HepG2 (cell line): Measurements from ENCODE around the gene RTN1. TPM values are rescaled to one million over a fixed set of nuclear protein-coding genes. Genes with fewer than 3 reads are reported as not detected.

Experiments
- ATAC-seq: fragments of 200-7000 bp; cut with Tn5 transposase; 3 replicates; pipeline ENCODE4 v1.9.1; 2020; ENCODE audit warnings: mild to moderate bottlenecking, moderate library complexity
- BruUV-seq: library from RNA; stranded (reverse); fragments of 400-500 nt; replicated peaks from 2 replicates; lab custom pipeline; 2021; lab: Mats Ljungman, UMichigan
- CTCF ChIA-PET: fragments of 300-600 bp; formaldehyde crosslinking; extraction: SDS; loops from one replicate; lab custom pipeline; 2021; ENCODE audit warnings: low total read pairs, inconsistent platforms, low intra/inter-chr PET ratio; lab: Yijun Ruan, JAX
- POLR2A ChIA-PET: fragments of 350-600 bp; sonication (Branson Sonifier 250); formaldehyde crosslinking; loops from one replicate; lab custom pipeline; 2020; ENCODE audit warnings: antibody characterized with exemption, inconsistent platforms; lab: Yijun Ruan, JAX
- DNase-seq: peaks from one replicate; pipeline ENCODE4 v3.0.0-alpha.2; 2015; ENCODE audit warnings: low spot score
- FAIRE-seq: peaks from 3 replicates; lab custom pipeline; 2011; peaks lifted over from hg19 to GRCh38; lab: Jason Lieb, UNC
- H2AFZ ChIP-seq: one replicate; pipeline ENCODE4 v1.6.1; 2011; ENCODE audit warnings: low read length, inconsistent platforms
- H3K27ac ChIP-seq: fragments of 300-600 bp; 3 replicates; pipeline ENCODE4 v1.8.0; 2011; ENCODE audit warnings: mixed run types, mild to moderate bottlenecking, mixed read lengths, low read length, inconsistent platforms; ENCODE audit not compliant: insufficient read depth; ENCODE audit errors: extremely low read length
- H3K27me3 ChIP-seq, 2 experiments: fragments of 200-600 bp in 1 of 2; 2 replicates in 1 of 2; 3 replicates in 1 of 2; pipeline versions ENCODE4 v1.6.0 to v1.8.0; 2011; ENCODE audit warnings: low read length in 2 of 2, mild to moderate bottlenecking in 2 of 2, moderate library complexity in 2 of 2, inconsistent platforms in 1 of 2; ENCODE audit not compliant: insufficient read depth in 2 of 2, control insufficient read depth in 1 of 2
- H3K36me3 ChIP-seq, 2 experiments: fragments of 200-600 bp in 1 of 2; replicated peaks in 1 of 2; 2 replicates in 1 of 2; 3 replicates in 1 of 2; pipeline versions ENCODE4 v1.5.1 to v1.8.0; 2011; ENCODE audit warnings: low read length in 2 of 2, inconsistent platforms in 1 of 2; ENCODE audit not compliant: insufficient read depth in 2 of 2, control insufficient read depth in 1 of 2
- H3K4me1 ChIP-seq: 2 replicates; pipeline ENCODE4 v1.5.1; 2012; ENCODE audit warnings: low read length, inconsistent platforms; ENCODE audit not compliant: insufficient read depth
- H3K4me2 ChIP-seq: 2 replicates; pipeline ENCODE4 v1.6.0; 2011; ENCODE audit warnings: low read depth, low read length, inconsistent platforms
- H3K4me3 ChIP-seq, 3 experiments: fragments of 200-600 bp in 1 of 3; sonication (generic), shearing (Covaris generic) in 1 of 3; replicated peaks in 1 of 3; 2 replicates each; pipeline ENCODE4 v1.5.1; 2011 to 2016; ENCODE audit warnings: low read length in 3 of 3, inconsistent platforms in 2 of 3, low read depth in 2 of 3, mild to moderate bottlenecking in 2 of 3, control low read depth in 1 of 3, mixed read lengths in 1 of 3; ENCODE audit not compliant: insufficient read depth in 1 of 3
- H3K79me2 ChIP-seq: one replicate; pipeline ENCODE4 v1.6.1; 2011; ENCODE audit warnings: low read length, inconsistent platforms; ENCODE audit not compliant: insufficient read depth
- H3K9ac ChIP-seq: 2 replicates; pipeline ENCODE4 v1.6.0; 2011; ENCODE audit warnings: mild to moderate bottlenecking, low read depth, low read length, inconsistent platforms; ENCODE audit not compliant: insufficient read depth
- H3K9me3 ChIP-seq: 2 replicates; pipeline ENCODE4 v1.5.1; 2012; ENCODE audit warnings: mild to moderate bottlenecking, low read length
- H4K20me1 ChIP-seq: 2 replicates; pipeline ENCODE4 v1.6.0; 2011; ENCODE audit warnings: inconsistent platforms, mild to moderate bottlenecking, low read length, moderate library complexity; ENCODE audit not compliant: insufficient read depth
- AHR ChIP-seq: IDR thresholded peaks from 2 replicates; pipeline ENCODE4 v1.6.1; 2018; ENCODE audit warnings: missing genetic modification reagents, missing compliant biosample characterization
- ELF1 ChIP-seq: sonication (generic); formaldehyde crosslinking; IDR thresholded peaks from 2 replicates; pipeline ENCODE4 v1.4.0; 2020; ENCODE audit warnings: missing genetic modification reagents
- NCOR1 ChIP-seq: fragments of 200-600 bp; sonication (generic); IDR thresholded peaks from 2 replicates; pipeline ENCODE4 v1.7.0; 2017; ENCODE audit warnings: antibody characterized with exemption, low read length, borderline replicate concordance
- PTBP1 ChIP-seq: fragments of 200-400 bp; formaldehyde crosslinking; IDR thresholded peaks from 2 replicates; pipeline ENCODE4 v1.6.1; 2018; ENCODE audit warnings: low read length, low read depth; ENCODE audit not compliant: poor library complexity, severe bottlenecking
- ZGPAT ChIP-seq: IDR thresholded peaks from 2 replicates; pipeline ENCODE4 v1.6.1; 2016; ENCODE audit warnings: mild to moderate bottlenecking
- ZNF557 ChIP-seq: sonication (generic); formaldehyde crosslinking; IDR thresholded peaks from 2 replicates; pipeline ENCODE4 v1.4.0; 2020; ENCODE audit warnings: missing genetic modification reagents
- WGBS: methylation state at CpG from one replicate; pipeline ENCODE4 v1.1.6; 2017; ENCODE audit warnings: low lambda C conversion rate; 5-methylcytosine and 5-hydroxymethylcytosine counted together
- in situ Hi-C: cut with HindIII; loops from 2 replicates; pipeline ENCODE4 v1.10.0; 2017; ENCODE audit warnings: low pct_unique_long_range_greater_than_20kb; ENCODE audit not compliant: extremely low pct_ligation_motif_present
- intact Hi-C: fragments of 100-400 bp; cut with micrococcal nuclease; formaldehyde crosslinking; loops from one replicate; pipeline ENCODE4 v1.10.0; 2022; ENCODE audit not compliant: unreplicated experiment
- polyA plus RNA-seq, 8 experiments: library from polyadenylated mRNA; depleted of rRNA in 3 of 8; stranded (reverse) in 7 of 8; unstranded in 1 of 8; fragments of >200 nt; fragmentation: Illumina TruSeq in 4 of 8; extraction: Trizol in 4 of 8; gene quantifications; 2 replicates each; pipeline versions ENCODE4 v1.2.1 to v1.2.3, GENCODE V29; 2011 to 2016; ENCODE audit warnings: low read depth in 4 of 8, missing spikeins in 1 of 8, mixed read lengths in 1 of 8; ENCODE audit not compliant: insufficient read depth in 1 of 8
- total RNA-seq, 5 experiments: library from RNA; depleted of rRNA; stranded (reverse); fragments of >200 nt; fragmentation: Illumina TruSeq; extraction: Trizol; gene quantifications; 2 replicates each; pipeline ENCODE4 v1.2.3, GENCODE V29; 2016; ENCODE audit warnings: low read depth in 1 of 5
- TF ChIP-seq, protein P1 (sequence below): sonication (generic); formaldehyde crosslinking; IDR thresholded peaks from 2 replicates; pipeline ENCODE4 v1.4.0; 2020; ENCODE audit warnings: missing genetic modification reagents, mild to moderate bottlenecking, borderline replicate concordance
- TF ChIP-seq, protein P2 (sequence below): sonication (generic); formaldehyde crosslinking; IDR thresholded peaks from 2 replicates; pipeline ENCODE4 v1.5.1; 2020; ENCODE audit warnings: missing genetic modification reagents, mild to moderate bottlenecking, borderline replicate concordance

The RTN1 gene
- total and polyA plus RNA-seq, 2 of the 13 experiments (the other 11 are each of a cell fraction or from before 2014, with no cell fraction given): 0.04 to 0.18 TPM

GRCh38 chr14:59845245-59845644, 25.3 kb downstream of the RTN1 start:
- H3K27ac ChIP-seq: no peak overlapping the region
- H3K4me3 ChIP-seq: no peak overlapping the region
- WGBS: 32% methylated on average over 3 of the region's 3 CpGs
- intact Hi-C loops: no loop called here
- H3K27me3 ChIP-seq: no peaks in the 10 kb centered on the region
- in situ Hi-C loops: no loop called here
- no peaks in the 10 kb centered on the region for H3K9me3 ChIP-seq
- no TSS peak for BruUV-seq
- H3K9ac ChIP-seq: no peak overlapping the region
- H4K20me1 ChIP-seq: no peaks in the 10 kb centered on the region
- DNase-seq (no peak), ATAC-seq (no peak), FAIRE-seq (no peak)
- no peaks in the 10 kb centered on the region for H3K79me2 ChIP-seq
- ChIA-PET CTCF (no interaction called here), POLR2A (no interaction called here)
- no peaks in the 10 kb centered on the region for H3K36me3 ChIP-seq
- H2AFZ ChIP-seq: no peak overlapping the region
- H3K4me2 ChIP-seq: no peak overlapping the region
- TF ChIP-seq NCOR1 (no peak), AHR (CRISPR knock-in tag) (no peak), ZGPAT (CRISPR knock-in tag) (no peak), ELF1 (no peak), ZNF557 (CRISPR knock-in tag) (no peak), PTBP1 (no peak)
- TF ChIP-seq, protein P1, sequence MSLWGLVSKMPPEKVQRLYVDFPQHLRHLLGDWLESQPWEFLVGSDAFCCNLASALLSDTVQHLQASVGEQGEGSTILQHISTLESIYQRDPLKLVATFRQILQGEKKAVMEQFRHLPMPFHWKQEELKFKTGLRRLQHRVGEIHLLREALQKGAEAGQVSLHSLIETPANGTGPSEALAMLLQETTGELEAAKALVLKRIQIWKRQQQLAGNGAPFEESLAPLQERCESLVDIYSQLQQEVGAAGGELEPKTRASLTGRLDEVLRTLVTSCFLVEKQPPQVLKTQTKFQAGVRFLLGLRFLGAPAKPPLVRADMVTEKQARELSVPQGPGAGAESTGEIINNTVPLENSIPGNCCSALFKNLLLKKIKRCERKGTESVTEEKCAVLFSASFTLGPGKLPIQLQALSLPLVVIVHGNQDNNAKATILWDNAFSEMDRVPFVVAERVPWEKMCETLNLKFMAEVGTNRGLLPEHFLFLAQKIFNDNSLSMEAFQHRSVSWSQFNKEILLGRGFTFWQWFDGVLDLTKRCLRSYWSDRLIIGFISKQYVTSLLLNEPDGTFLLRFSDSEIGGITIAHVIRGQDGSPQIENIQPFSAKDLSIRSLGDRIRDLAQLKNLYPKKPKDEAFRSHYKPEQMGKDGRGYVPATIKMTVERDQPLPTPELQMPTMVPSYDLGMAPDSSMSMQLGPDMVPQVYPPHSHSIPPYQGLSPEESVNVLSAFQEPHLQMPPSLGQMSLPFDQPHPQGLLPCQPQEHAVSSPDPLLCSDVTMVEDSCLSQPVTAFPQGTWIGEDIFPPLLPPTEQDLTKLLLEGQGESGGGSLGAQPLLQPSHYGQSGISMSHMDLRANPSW (CRISPR knock-in tag): no peak
- TF ChIP-seq, protein P2, sequence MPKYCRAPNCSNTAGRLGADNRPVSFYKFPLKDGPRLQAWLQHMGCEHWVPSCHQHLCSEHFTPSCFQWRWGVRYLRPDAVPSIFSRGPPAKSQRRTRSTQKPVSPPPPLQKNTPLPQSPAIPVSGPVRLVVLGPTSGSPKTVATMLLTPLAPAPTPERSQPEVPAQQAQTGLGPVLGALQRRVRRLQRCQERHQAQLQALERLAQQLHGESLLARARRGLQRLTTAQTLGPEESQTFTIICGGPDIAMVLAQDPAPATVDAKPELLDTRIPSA: no peak
- TF ChIP-seq, all 625 proteins: peak for 0
- H3K4me1 ChIP-seq: no peaks in the 10 kb centered on the region
